Psoas muscle (tissue), 8 donors: ENCODE measurements around the gene APOBEC3G. TPM values are rescaled to one million over a fixed set of nuclear protein-coding genes. Genes with fewer than 3 reads are reported as not detected.

Experiments used
- ATAC-seq, 4 donors: fragments of 200-7000 bp; cut with Tn5 transposase; one replicate each; pipeline ENCODE4 v1.9.1; 2020; ENCODE audit warnings: moderate library complexity in 3 of 4, mild to moderate bottlenecking in 2 of 4
- DNase-seq, 2 donors: peaks; one replicate each; pipeline ENCODE4 v3.0.0-alpha.2; 2020
- H3K27ac ChIP-seq: fragments of 200-600 bp; one replicate; pipeline ENCODE4 v1.8.0; 2022
- H3K27me3 ChIP-seq, 3 donors: fragments of 200-600 bp in 1 of 3; one replicate each; pipeline versions ENCODE4 v1.6.1 to v1.8.0; 2013 to 2022; ENCODE audit warnings: low read length in 2 of 3, mild to moderate bottlenecking in 2 of 3, moderate library complexity in 1 of 3; ENCODE audit not compliant: insufficient read depth in 3 of 3
- H3K36me3 ChIP-seq, 2 donors: fragments of 200-600 bp in 1 of 2; one replicate each; pipeline versions ENCODE4 v1.6.1 to v1.8.0; 2013 to 2022; ENCODE audit warnings: low read depth in 1 of 2, mild to moderate bottlenecking in 1 of 2, moderate library complexity in 1 of 2; ENCODE audit not compliant: insufficient read depth in 1 of 2
- H3K4me1 ChIP-seq: fragments of 200-600 bp; one replicate; pipeline ENCODE4 v1.8.0; 2022
- H3K4me3 ChIP-seq: fragments of 200-600 bp; one replicate; pipeline ENCODE4 v1.8.0; 2022; ENCODE audit warnings: mild to moderate bottlenecking
- H3K9me3 ChIP-seq: fragments of 200-600 bp; one replicate; pipeline ENCODE4 v1.8.0; 2022
- CTCF ChIP-seq: fragments of 200-600 bp; IDR thresholded peaks from one replicate; pipeline ENCODE4 v1.8.0; 2022; ENCODE audit warnings: antibody characterized with exemption
- WGBS, 3 donors: extraction: QIAGEN DNeasy Blood & Tissue Kit; methylation state at CpG; one replicate each; pipeline versions ENCODE4 v1.1.6 to v1.1.7; 2013; 5-methylcytosine and 5-hydroxymethylcytosine counted together
- intact Hi-C, 2 donors: fragments of 100-400 bp; cut with DNase I; formaldehyde crosslinking; loops; one replicate each; pipeline versions ENCODE4 v1.11.0 to v1.14.2; 2022
- polyA plus RNA-seq, 3 donors: library from polyadenylated mRNA; stranded (reverse); fragments of 200-250 nt; gene quantifications; one replicate each; pipeline ENCODE4 v1.2.3, GENCODE V29; 2013
- total RNA-seq, 4 donors: library from RNA; stranded (reverse); fragmentation: NEBNext Ultra II Directional in 2 of 4; extraction: Animal tissue kit (Norgen Biotek cat#: 25700) in 2 of 4; gene quantifications; one replicate each; pipeline versions ENCODE4 v1.2.1 to v1.2.4, GENCODE V29; 2021 to 2023
- donor health status: healthy with polysubstance abuse.
- donor health status: DM: no; HTN: no; CAD: no; lungs with moderate emphysema.
- donor health status: Bipolar disorder and iron deficiency.
- donor health status: healthy.
- donor health status: DM: yes; HTN: yes; CAD: no.
- donor health status: DM: no; HTN: no; CAD: no.
- donor health status: DM: no; HTN: no; CAD: no.
- donor health status: DM: yes; HTN: yes; CAD: no.

Gene APOBEC3G
- total and polyA plus RNA-seq, 7 donors, result 0.45 to 1.6 (median 1.1) TPM

- TF ChIP-seq CTCF, result no peak
- no peak overlapping the region for H3K27ac ChIP-seq
- WGBS, 3 donors, result 20 to 22% (median 21%) methylated on average over 28 to 33 of the region's 33 CpGs
- H3K4me3 ChIP-seq, result no peak overlapping the region
- no peaks in the 10 kb centered on the region for H3K4me1 ChIP-seq
- no peaks in the 10 kb centered on the region for H3K36me3 ChIP-seq
- intact Hi-C loops, result loop anchor here (5.0 kb wide), 1 partner anchor 257 kb away; no protein-coding TSS in a partner anchor
- ATAC-seq (no peak), DNase-seq (no peak)
- no peaks in the 10 kb centered on the region for H3K9me3 ChIP-seq
- H3K27me3 ChIP-seq, result no peaks in the 10 kb centered on the region
These were observed 46.9 kb downstream of the APOBEC3G start for GRCh38 chr22:39123751-39124581.

- intact Hi-C loops, result no loop called here
- no peaks in the 10 kb centered on the region for H3K4me1 ChIP-seq
- no peak overlapping the region for H3K4me3 ChIP-seq
- no peaks in the 10 kb centered on the region for H3K36me3 ChIP-seq
- ATAC-seq (no peak), DNase-seq (no peak)
- no peaks in the 10 kb centered on the region for H3K27me3 ChIP-seq
- no peaks in the 10 kb centered on the region for H3K9me3 ChIP-seq
- no peak overlapping the region for H3K27ac ChIP-seq
- 80 to 90% (median 88%) methylated on average over 5 of the region's 5 CpGs for WGBS, 3 donors
- TF ChIP-seq CTCF, result no peak
These were observed 48.5 kb downstream of the APOBEC3G start for GRCh38 chr22:39125622-39126021.

GRCh38 chr22:39128508-39128907 is 51.4 kb downstream of the APOBEC3G start:
- no peak for ATAC-seq
- Histone ChIP-seq H3K4me1 (no peaks in the 10 kb centered on the region), H3K27ac (no peak overlapping the region), H3K9me3 (no peaks in the 10 kb centered on the region), H3K27me3 (no peaks in the 10 kb centered on the region), H3K36me3 (peaks cover 0 to 11% of the 10 kb centered on the region in 2 donors), H3K4me3 (no peak overlapping the region)
- TF ChIP-seq CTCF, result no peak
- DNase-seq, result no peak
- whole genome bisulfite sequencing, 3 donors, result 83 to 93% (median 84%) methylated on average over 6 of the region's 6 CpGs
- intact Hi-C loops, result no loop called here

- ATAC-seq (no peak), DNase-seq (no peak)
- Histone ChIP-seq H3K9me3 (no peaks in the 10 kb centered on the region), H3K27me3 (no peaks in the 10 kb centered on the region), H3K4me1 (no peaks in the 10 kb centered on the region), H3K36me3 (peaks cover 0 to 17% of the 10 kb centered on the region in 2 donors), H3K4me3 (no peak overlapping the region), H3K27ac (no peak overlapping the region)
- WGBS, 3 donors, result 78 to 86% (median 81%) methylated on average over 4 of the region's 4 CpGs
- no peak for TF ChIP-seq CTCF
- intact Hi-C loops, result no loop called here
These were observed 52.0 kb downstream of the APOBEC3G start for GRCh38 chr22:39129081-39129480.
